Tibial artery (tissue), 4 donors: ENCODE data around the gene DLG2.
"Not testable (repeated sequence)": the region's sequence is repeated elsewhere in the genome, so short reads cannot be mapped to it uniquely, and the experiment has no call there.

ENCODE experiments used
- DNase-seq, 2 donors: peaks; one replicate each; pipeline ENCODE4 v3.0.0-alpha.2; 2019
- H3K27ac ChIP-seq, 2 donors: fragments of 200-600 bp; sonication (generic) in 1 of 2; 1 replicate in 1 of 2; 2 replicates in 1 of 2; pipeline ENCODE4 v1.5.1; 2018 to 2019; ENCODE audit warnings: mild to moderate bottlenecking in 1 of 2
- H3K27me3 ChIP-seq, 2 donors: fragments of 200-600 bp; sonication (generic) in 1 of 2; one replicate each; pipeline versions ENCODE4 v1.5.1 to v1.6.0; 2016 to 2019
- H3K36me3 ChIP-seq, 3 donors: fragments of 200-600 bp; sonication (generic) in 2 of 3; one replicate each; pipeline ENCODE4 v1.5.1; 2016 to 2019; ENCODE audit warnings: mild to moderate bottlenecking in 2 of 3
- H3K4me1 ChIP-seq, 4 donors: fragments of 200-600 bp; sonication (generic) in 2 of 4; 1 replicate in 3 of 4; 2 replicates in 1 of 4; pipeline ENCODE4 v1.5.1; 2016 to 2019
- H3K4me3 ChIP-seq, 2 donors: fragments of 200-600 bp; sonication (generic) in 1 of 2; 1 replicate in 1 of 2; 2 replicates in 1 of 2; pipeline ENCODE4 v1.5.1; 2018 to 2019; ENCODE audit warnings: mild to moderate bottlenecking in 2 of 2
- H3K9me3 ChIP-seq, 3 donors: fragments of 200-600 bp; sonication (generic) in 1 of 3; one replicate each; pipeline ENCODE4 v1.5.1; 2016 to 2019
- intact Hi-C: fragments of 100-400 bp; cut with DNase I; formaldehyde crosslinking; loops from one replicate; pipeline ENCODE4 v1.15.0; 2023; ENCODE audit warnings: low total_unique reads
- TF ChIP-seq, protein P1 (sequence below), 2 experiments: fragments of 200-600 bp in 1 of 2; fragments of 450-650 bp in 1 of 2; IDR thresholded peaks; one replicate each; pipeline ENCODE4 v1.5.1; 2017 to 2019; ENCODE audit warnings: antibody characterized with exemption in 2 of 2, mild to moderate bottlenecking in 1 of 2, moderate library complexity in 1 of 2

The DLG2 gene

DNA sequence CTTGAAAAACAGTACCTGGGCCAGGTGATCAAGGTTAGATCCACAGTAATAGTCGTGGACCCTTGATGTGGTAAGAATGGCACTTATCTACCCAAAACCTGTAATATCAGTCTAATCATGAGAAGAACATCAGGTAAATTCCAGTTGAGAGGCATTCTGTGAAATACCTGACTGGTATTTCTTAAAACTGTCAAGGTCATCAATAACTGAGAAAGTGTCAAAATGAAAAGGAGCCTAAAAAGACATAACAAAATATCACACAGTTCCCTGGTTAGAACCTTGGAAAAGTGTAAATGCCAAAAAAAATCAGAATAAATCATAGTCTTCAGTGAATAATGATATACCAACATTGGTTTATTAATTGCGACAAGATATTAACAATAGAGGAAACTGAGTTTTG is 2185.5 kb downstream of the DLG2 start:
- Histone ChIP-seq H3K9me3 (no peaks in the 10 kb centered on the region), H3K4me3 (no peak overlapping the region), H3K27ac (no peak overlapping the region), H3K27me3 (no peaks in the 10 kb centered on the region), H3K36me3 (no peaks in the 10 kb centered on the region), H3K4me1 (no peaks in the 10 kb centered on the region)
- TF ChIP-seq, protein P1, sequence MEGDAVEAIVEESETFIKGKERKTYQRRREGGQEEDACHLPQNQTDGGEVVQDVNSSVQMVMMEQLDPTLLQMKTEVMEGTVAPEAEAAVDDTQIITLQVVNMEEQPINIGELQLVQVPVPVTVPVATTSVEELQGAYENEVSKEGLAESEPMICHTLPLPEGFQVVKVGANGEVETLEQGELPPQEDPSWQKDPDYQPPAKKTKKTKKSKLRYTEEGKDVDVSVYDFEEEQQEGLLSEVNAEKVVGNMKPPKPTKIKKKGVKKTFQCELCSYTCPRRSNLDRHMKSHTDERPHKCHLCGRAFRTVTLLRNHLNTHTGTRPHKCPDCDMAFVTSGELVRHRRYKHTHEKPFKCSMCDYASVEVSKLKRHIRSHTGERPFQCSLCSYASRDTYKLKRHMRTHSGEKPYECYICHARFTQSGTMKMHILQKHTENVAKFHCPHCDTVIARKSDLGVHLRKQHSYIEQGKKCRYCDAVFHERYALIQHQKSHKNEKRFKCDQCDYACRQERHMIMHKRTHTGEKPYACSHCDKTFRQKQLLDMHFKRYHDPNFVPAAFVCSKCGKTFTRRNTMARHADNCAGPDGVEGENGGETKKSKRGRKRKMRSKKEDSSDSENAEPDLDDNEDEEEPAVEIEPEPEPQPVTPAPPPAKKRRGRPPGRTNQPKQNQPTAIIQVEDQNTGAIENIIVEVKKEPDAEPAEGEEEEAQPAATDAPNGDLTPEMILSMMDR (IDR thresholded peaks at IDR 0.05): no peak
- DNase-seq: no peak
- intact Hi-C loops: no loop called here

DNA sequence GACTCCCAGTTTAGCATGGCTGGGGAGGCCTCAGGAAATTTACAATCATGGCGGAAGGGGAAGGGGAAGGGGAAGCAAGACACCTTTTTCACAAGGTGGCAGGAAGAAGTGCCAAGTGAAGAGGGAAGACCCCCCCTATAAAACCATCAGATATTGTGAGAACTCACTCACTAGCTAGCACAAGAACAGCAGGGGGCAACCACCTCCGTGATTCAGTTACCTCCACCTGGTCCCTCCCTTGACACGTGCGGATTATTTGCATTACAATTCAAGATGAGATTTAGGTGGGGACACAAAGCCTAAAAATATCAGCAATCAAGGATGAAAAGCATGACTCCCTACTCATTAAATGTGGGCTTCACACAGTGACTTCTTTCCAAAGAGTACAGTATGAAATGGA is 2186.0 kb downstream of the DLG2 start:
- H3K4me3 ChIP-seq: no peak overlapping the region
- no peak for DNase-seq
- H3K27me3 ChIP-seq: no peaks in the 10 kb centered on the region
- intact Hi-C loops: no loop called here
- no peaks in the 10 kb centered on the region for H3K4me1 ChIP-seq
- H3K36me3 ChIP-seq: no peaks in the 10 kb centered on the region
- no peaks in the 10 kb centered on the region for H3K9me3 ChIP-seq
- TF ChIP-seq, protein P1 (IDR thresholded peaks at IDR 0.05): no peak
- no peak overlapping the region for H3K27ac ChIP-seq

DNA sequence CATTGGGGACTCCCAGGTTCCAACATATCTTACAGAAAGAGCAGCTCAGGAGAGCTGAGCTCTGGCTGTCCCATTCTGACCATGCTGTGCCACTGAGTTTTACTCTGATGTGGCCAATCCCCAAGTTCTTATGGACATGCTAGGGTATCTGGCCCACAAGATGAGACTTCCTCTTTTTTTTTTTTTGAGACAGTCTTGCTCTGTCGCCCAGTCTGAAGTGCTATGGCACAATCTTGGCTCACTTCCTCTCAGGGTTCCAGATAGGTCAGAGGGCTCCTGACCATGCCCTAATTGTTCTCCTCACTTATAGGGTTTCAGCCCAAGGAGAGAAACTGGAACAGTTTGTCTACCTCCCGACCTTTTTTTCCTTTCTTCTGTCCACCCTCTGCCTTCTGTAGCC is 2188.7 kb downstream of the DLG2 start:
- TF ChIP-seq, protein P1 (IDR thresholded peaks at IDR 0.05): no peak
- Histone ChIP-seq H3K27me3 (no peaks in the 10 kb centered on the region), H3K4me1 (no peaks in the 10 kb centered on the region), H3K9me3 (no peaks in the 10 kb centered on the region), H3K36me3 (no peaks in the 10 kb centered on the region), H3K4me3 (no peak overlapping the region), H3K27ac (no peak overlapping the region)
- intact Hi-C loops: no loop called here
- DNase-seq: no peak

DNA sequence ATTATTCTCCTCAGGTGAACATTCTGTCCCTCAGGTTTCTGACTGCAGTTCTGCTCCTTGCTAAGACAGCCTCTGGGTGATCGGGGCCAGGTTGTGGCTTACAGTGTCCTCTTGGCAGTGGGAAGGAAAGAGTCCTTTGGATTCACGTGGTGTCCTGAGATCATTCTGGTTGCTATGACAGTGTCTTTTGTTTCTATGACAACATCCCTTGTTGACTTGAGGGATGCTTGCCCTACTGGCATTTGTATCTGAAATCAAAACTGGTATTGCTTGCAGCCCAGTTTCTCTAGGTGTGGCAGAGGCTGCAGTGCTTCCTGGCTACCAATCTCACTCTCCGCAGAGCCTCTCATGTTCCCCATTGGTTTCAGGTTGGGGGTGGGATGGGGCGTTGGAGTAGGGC is 2189.2 kb downstream of the DLG2 start:
- H3K9me3 ChIP-seq: no peaks in the 10 kb centered on the region
- no peak overlapping the region for H3K4me3 ChIP-seq
- DNase-seq: no peak
- no peak overlapping the region for H3K27ac ChIP-seq
- no peaks in the 10 kb centered on the region for H3K36me3 ChIP-seq
- no peaks in the 10 kb centered on the region for H3K27me3 ChIP-seq
- H3K4me1 ChIP-seq: no peaks in the 10 kb centered on the region
- intact Hi-C loops: no loop called here
- TF ChIP-seq, protein P1 (IDR thresholded peaks at IDR 0.05): no peak

DNA sequence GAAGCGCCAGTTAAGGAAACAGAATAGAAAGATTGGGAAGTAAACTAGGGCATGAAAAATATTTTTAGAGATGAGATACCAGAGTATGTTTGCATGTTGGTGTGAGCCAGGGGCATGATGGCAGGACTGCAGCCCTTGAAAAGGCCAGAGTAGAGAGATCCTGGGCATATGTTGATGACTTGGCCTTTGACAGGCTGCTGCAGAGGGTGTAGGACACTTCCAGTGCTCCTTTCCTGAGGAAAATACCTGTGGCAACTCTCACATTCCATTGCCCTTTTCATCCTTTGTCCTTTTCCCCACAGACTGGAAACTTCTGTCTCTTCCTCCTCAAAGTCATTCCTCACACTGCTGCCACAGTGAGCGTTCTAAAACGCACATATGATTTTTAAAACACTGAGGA is 2190.3 kb downstream of the DLG2 start:
- Histone ChIP-seq H3K9me3 (no peaks in the 10 kb centered on the region), H3K4me1 (no peaks in the 10 kb centered on the region), H3K27me3 (no peaks in the 10 kb centered on the region), H3K36me3 (no peaks in the 10 kb centered on the region), H3K4me3 (no peak overlapping the region), H3K27ac (no peak overlapping the region)
- no peak for DNase-seq
- TF ChIP-seq, protein P1 (IDR thresholded peaks at IDR 0.05): no peak
- intact Hi-C loops: no loop called here

DNA sequence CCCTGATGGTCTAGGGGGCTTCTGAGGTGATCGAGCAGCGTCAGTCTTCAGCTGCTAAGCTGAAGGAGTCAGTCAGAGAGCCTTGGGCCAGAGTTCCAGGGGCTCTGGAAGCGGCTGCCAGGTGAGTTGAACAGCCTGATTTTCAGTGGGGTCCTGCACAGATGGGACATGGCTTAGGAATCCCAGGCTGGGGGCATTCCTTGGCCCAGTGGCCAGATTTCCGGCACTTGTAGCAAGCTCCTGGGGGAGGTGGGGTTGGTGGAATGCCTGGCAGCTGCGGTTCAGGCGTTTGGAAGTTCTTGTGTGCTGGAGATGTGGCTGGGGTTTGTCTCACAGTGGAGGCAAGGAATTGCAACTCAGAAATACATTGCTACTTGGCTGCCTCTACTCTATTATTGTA is 2192.3 kb downstream of the DLG2 start:
- DNase-seq, H3K9me3 ChIP-seq, H3K36me3 ChIP-seq, intact Hi-C loops, H3K4me3 ChIP-seq, H3K4me1 ChIP-seq, H3K27ac ChIP-seq, H3K27me3 ChIP-seq: not testable (repeated sequence)
